Kidney (tissue), 14 donors: Measurements from ENCODE around the gene S100A9. TPM values are rescaled to one million over a fixed set of nuclear protein-coding genes. Genes with fewer than 3 reads are reported as not detected.

Experiments used
- DNase-seq, 5 donors: peaks; one replicate each; pipeline ENCODE4 v3.0.0-alpha.2; 2013 to 2020
- FAIRE-seq: peaks from 2 replicates; lab custom pipeline; 2012; peaks lifted over from hg19 to GRCh38; lab: Jason Lieb, UNC
- H3K27ac ChIP-seq, 2 donors: one replicate each; pipeline ENCODE4 v1.7.0; 2013; ENCODE audit warnings: low read depth in 2 of 2, low read length in 2 of 2, inconsistent platforms in 1 of 2
- H3K27me3 ChIP-seq: one replicate; pipeline ENCODE4 v1.7.1; 2013; ENCODE audit warnings: low read length, inconsistent platforms; ENCODE audit not compliant: control insufficient read depth, insufficient read depth
- H3K36me3 ChIP-seq, 3 donors: one replicate each; pipeline versions ENCODE4 v1.7.0 to v1.7.1; 2013; ENCODE audit warnings: low read length in 3 of 3, control low read depth in 1 of 3, inconsistent platforms in 1 of 3; ENCODE audit not compliant: insufficient read depth in 3 of 3, control insufficient read depth in 2 of 3
- H3K4me1 ChIP-seq, 3 donors: one replicate each; pipeline versions ENCODE4 v1.7.0 to v1.7.1; 2013; ENCODE audit warnings: low read length in 3 of 3, inconsistent platforms in 1 of 3, low read depth in 1 of 3; ENCODE audit not compliant: control insufficient read depth in 2 of 3, insufficient read depth in 2 of 3
- H3K4me3 ChIP-seq, 3 donors: one replicate each; pipeline versions ENCODE4 v1.7.0 to v1.8.1; 2013; ENCODE audit warnings: low read length in 3 of 3, control low read depth in 1 of 3, inconsistent platforms in 1 of 3
- H3K9ac ChIP-seq, 3 donors: one replicate each; pipeline versions ENCODE4 v1.7.0 to v1.7.1; 2013; ENCODE audit warnings: low read length in 3 of 3, control low read depth in 1 of 3, inconsistent platforms in 1 of 3
- H3K9me3 ChIP-seq, 3 donors: one replicate each; pipeline versions ENCODE4 v1.7.0 to v1.7.1; 2013; ENCODE audit warnings: low read length in 3 of 3, control low read depth in 1 of 3, inconsistent platforms in 1 of 3; ENCODE audit not compliant: control insufficient read depth in 2 of 3, insufficient read depth in 1 of 3
- CTCF ChIP-seq: IDR thresholded peaks from 3 replicates; pipeline ENCODE4 v1.5.1; 2012; ENCODE audit warnings: mild to moderate bottlenecking, moderate library complexity, borderline replicate concordance; ENCODE audit not compliant: insufficient read depth; ENCODE audit errors: extremely low read depth
- intact Hi-C: fragments of 100-400 bp; cut with DNase I; formaldehyde crosslinking; loops from one replicate; pipeline ENCODE4 v1.11.1; 2022
- polyA plus RNA-seq: library from polyadenylated mRNA; stranded (reverse); fragments of 350-450 nt; fragmentation: Illumina TruSeq; extraction: RNeasy Lipid Tissue Mini Kit (QIAGEN cat#74804); gene quantifications from one replicate; pipeline ENCODE4 v1.2.3, GENCODE V29; 2014; ENCODE audit warnings: low read depth, low replicate concordance; ENCODE audit not compliant: insufficient read depth
- total RNA-seq: library from RNA; stranded (reverse); fragmentation: NEBNext Ultra II Directional; extraction: Animal tissue kit (Norgen Biotek cat#: 25700); gene quantifications from one replicate; pipeline ENCODE4 v1.2.1, GENCODE V29; 2021
- donor health status: control.
- donor health status: control.
- donor health status: control.
- donor health status: control.
- donor health status: control.
- donor health status: DM: yes; HTN: yes; CAD: no.
- donor health status: Normal renal cell carcinoma (clear cell type).

Gene S100A9
- total and polyA plus RNA-seq, 2 donors from 2014 or later: 41.9 to 271 TPM

GRCh38 chr1:153389973-153390879 is 32.6 kb downstream of the S100A9 start:
- no peak for TF ChIP-seq CTCF
- no peaks in the 10 kb centered on the region for H3K4me1 ChIP-seq
- H3K36me3 ChIP-seq: no peaks in the 10 kb centered on the region
- no peak overlapping the region for H3K4me3 ChIP-seq
- H3K9ac ChIP-seq: no peak overlapping the region
- no peaks in the 10 kb centered on the region for H3K27me3 ChIP-seq
- no peak for FAIRE-seq
- DNase-seq: no peak
- intact Hi-C loops: no loop called here
- H3K27ac ChIP-seq: no peak overlapping the region
- H3K9me3 ChIP-seq: no peaks in the 10 kb centered on the region

DNA sequence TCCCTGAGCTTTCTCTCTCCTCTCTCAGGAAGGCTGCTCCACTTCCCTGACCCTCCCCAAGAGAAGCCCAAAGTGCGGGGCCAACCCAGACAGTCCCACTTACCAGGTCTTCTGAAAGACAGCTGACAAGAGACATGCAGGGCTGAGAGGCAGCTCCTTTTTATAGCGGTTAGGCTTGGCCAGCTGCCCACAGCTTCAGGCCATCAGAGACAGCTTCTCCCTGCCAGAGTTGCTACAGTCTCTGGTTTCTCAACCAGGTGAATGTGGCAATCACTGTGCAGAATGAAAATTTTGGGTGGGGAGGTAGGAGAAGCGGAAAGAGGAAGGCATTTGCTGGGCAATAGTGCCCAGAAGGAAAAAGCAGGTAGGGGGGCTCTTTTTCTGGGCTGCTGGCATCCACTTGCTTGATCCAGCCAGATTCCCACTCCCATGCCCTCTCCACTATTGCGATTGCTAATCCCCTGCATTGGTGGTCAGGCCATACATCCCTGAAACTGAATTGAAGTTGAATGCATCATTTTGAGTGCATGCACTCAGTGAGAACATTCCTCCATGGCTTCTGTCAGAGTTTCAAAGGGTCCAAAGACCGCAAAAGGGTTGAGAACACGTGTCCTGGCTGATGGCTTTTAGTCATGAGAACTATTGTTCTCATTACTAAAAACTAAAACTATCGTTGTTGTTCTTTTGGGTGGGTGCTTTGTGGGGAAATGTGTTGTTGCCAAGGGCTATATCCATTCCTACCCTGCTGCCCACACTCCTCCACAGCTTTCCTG is 33.5 kb downstream of the S100A9 start, which contains the start of gene S100A8:
Gene S100A8, minus strand, starts transcription at position 136 of the 773 bp plus-strand sequence. CDS start 538 bp downstream, outside the sequence.
- DNase-seq: no peak
- Histone ChIP-seq H3K9me3 (no peaks in the 10 kb centered on the region), H3K27ac (no peak within 1 kb of the TSS), H3K27me3 (no peaks in the 10 kb centered on the region), H3K9ac (no peak within 1 kb of the TSS), H3K36me3 (no peaks in the 10 kb centered on the region), H3K4me1 (no peaks in the 10 kb centered on the region), H3K4me3 (no peak within 1 kb of the TSS)
- TF ChIP-seq CTCF: no peak
- intact Hi-C loops: no loop called here
- no peak for FAIRE-seq

DNA sequence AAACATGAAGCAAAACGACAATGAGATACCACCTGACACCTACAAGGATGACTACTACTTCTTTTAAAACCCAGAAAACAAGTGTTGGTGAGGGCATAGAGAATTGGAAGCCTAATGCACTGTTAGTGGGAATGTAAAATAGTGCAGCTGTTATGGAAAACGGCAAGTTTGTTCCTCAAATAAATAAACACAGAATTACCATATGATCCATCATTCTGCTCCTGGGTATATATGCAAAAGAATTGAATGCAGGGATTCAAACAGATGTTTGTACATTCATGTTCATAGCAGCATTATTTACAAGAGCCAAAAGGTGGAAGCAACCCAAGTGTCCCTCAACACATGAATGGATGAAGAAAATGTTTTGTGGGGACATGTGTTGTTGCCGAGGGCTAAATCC is 34.6 kb downstream of the S100A9 start:
- Histone ChIP-seq H3K4me3 (no peak overlapping the region), H3K27me3 (no peaks in the 10 kb centered on the region), H3K27ac (no peak overlapping the region), H3K9ac (no peak overlapping the region), H3K4me1 (no peaks in the 10 kb centered on the region), H3K9me3 (no peaks in the 10 kb centered on the region), H3K36me3 (no peaks in the 10 kb centered on the region)
- TF ChIP-seq CTCF: no peak
- intact Hi-C loops: no loop called here
- FAIRE-seq (no peak), DNase-seq (no peak)
